GM21786 (cell line): ENCODE results near the gene MUTYH.
"Not testable (repeated sequence)": the region's sequence is repeated elsewhere in the genome, so short reads cannot be mapped to it uniquely, and the experiment has no call there.

ENCODE experiments used
- ATAC-seq: cut with Tn5 transposase; IDR thresholded peaks from one replicate; pipeline ENCODE4 v1.9.1; 2021; ENCODE audit not compliant: unreplicated experiment

The MUTYH gene

GRCh38 chr1:45339789-45340558 lies at the start of gene MUTYH, which contains the start of gene TOE1:
MUTYH (minus strand) TSS chr1:45340440; CDS start chr1:45334505, 5,935 bp downstream.
TOE1 (plus strand) TSS chr1:45340170; CDS start chr1:45340253, 83 bp downstream.
- ATAC-seq: peak; percentile 82

DNA sequence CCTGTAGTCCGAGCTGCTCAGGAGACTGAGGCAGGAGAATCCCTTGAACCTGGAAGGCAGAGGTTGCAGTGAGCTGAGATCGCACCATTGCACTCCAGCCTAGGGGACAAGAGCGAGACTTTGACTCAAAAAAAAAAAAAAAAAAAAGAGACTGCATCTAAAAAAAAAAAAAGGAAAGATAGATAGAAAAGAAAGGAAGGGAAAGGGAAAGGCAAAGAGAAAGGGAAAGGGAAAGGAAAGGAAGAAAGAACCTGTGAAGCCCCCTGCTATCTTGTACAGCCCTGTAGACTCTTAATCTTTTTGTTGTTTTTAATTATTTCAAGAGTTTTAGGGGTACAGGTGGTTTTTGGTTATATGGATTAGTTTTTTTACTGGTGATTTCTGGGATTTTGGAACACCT lies 46.0 kb upstream of the MUTYH start:
- ATAC-seq: no peak

GRCh38 chr1:45385302-45385701 lies 45.1 kb upstream of the MUTYH start:
- ATAC-seq: no peak

DNA sequence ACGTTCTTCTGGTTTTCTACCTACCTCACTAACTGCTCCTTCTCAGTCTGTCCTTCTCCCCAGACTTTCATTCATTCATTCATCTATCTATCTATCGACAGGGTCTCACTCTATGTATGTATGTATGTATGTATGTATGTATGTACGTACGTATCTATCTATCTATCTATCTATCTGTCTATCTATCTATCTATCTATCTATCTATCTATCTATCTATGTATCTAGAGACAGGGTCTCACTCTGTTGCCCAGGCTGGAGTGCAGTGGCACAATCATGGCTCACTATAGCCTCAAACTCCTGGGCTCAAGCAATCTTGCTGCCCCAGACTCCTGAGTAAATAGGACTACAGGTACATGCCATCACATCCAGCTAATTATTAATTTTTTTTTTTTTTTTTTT lies 44.0 kb upstream of the MUTYH start:
- not testable (repeated sequence) for ATAC-seq

- no peak for ATAC-seq
These were observed 43.0 kb upstream of the MUTYH start for GRCh38 chr1:45383191-45383590.

- no peak for ATAC-seq
These were observed 41.0 kb upstream of the MUTYH start for GRCh38 chr1:45381243-45381642.

DNA sequence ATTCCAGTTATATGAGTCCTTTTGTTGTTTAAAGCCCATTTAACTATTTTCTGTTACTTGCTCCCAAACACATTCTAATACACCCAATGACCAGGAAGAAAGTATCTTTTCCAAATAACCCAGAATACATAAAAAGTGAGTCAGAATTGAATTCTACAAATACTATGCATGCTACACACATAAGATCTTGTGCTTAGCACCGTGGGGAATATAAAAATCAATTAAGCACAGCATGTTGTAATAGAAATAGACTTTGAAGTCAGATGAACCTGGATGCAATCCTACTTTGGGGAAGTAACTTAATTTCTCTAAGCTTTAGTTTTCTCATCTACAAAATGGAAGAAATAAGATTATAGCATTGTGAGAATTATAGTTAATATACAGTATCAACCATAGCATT lies 40.5 kb upstream of the MUTYH start:
- ATAC-seq: no peak

- no peak for ATAC-seq
These were observed 39.9 kb upstream of the MUTYH start for GRCh38 chr1:45380125-45380524.

- no peak for ATAC-seq
These were observed 39.3 kb upstream of the MUTYH start for GRCh38 chr1:45379524-45379923.

DNA sequence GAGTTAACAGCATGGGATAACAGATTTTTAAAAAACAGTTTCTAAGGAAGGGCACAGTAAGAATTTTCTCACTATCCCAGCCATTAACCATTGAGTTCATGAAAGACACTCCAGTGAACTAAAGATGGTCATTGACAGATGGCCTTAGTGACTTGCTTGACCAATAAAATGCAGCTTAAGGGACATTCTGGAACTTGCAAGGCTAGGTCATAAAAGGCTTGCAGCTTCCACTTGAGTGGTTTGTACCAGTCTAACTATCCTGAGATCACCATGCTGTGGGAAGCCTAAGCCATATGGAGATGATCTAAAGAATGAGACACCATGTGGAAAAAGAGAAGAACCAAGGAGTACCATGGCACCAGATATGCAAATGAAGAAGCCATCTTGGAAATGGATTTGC lies 37.9 kb upstream of the MUTYH start:
- ATAC-seq: no peak

GRCh38 chr1:45375104-45376090 lies 35.2 kb upstream of the MUTYH start:
- no peak for ATAC-seq

DNA sequence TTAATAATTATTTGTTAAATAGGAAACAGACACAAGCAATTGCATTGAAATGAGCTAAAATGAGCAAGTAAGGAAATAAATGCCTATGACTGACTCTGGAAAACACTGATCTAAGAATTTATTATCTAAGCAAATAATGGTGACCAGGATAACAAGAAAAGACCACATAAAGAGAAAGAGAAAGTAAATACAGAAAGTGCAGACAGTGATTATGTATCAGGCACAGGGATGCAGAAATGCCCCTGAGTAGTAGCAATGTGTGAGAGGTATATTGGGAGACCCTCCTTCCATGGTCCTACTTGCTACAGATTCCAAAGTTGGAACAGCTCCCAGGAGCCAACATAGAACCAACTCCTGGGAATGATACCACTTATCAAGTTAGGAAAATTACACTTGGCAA lies 33.3 kb upstream of the MUTYH start:
- no peak for ATAC-seq

GRCh38 chr1:45370575-45370974 lies 30.3 kb upstream of the MUTYH start:
- peak; percentile 82 for ATAC-seq

GRCh38 chr1:45365051-45365450 lies 24.8 kb upstream of the MUTYH start:
- ATAC-seq: no peak

DNA sequence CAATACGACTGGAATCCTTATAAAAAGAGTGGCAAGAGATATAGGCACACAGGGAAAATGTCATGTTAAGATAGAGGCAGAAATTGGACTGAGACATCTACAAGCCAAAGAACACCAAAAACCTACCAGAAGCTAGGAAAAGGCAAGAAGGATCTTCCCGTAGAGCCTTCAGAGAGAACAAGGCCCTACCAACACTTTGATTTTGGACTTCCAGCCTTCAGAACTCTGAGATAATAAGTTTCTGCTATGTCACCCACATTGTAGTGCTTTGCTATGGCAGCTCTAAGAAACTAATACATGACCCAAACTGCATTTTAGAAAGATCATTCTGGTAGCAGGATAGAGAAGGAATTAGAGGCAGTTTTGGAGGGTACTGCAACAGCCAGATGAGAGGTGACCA lies 24.1 kb upstream of the MUTYH start:
- ATAC-seq: no peak

GRCh38 chr1:45360981-45361380 lies 20.7 kb upstream of the MUTYH start:
- ATAC-seq: not testable (repeated sequence)

- ATAC-seq: no peak
These were observed 19.8 kb upstream of the MUTYH start for GRCh38 chr1:45359882-45360513.

- no peak for ATAC-seq
These were observed 15.9 kb upstream of the MUTYH start for GRCh38 chr1:45356186-45356585.

- ATAC-seq: no peak
These were observed 15.4 kb upstream of the MUTYH start for GRCh38 chr1:45355683-45356082.

- no peak for ATAC-seq
These were observed 14.6 kb upstream of the MUTYH start for GRCh38 chr1:45354838-45355237.

DNA sequence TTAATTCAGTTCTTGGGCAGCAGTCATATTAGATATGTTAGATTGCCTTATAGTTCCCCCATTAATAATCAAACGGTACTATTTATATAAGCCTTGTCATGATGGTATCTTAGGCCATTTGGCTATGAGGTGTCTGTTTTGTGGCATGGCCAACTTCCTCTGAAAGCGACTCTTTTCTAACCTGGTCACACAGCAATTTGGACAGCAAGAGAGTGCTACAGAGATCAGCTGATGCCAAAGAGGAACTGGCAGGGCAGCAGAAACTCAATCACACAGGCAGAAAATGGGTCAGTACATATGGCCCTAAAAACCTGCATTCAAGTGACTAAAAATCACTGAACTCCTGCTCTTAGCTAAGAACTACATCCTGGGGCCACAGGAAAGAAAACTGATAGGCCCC lies 13.4 kb upstream of the MUTYH start:
- ATAC-seq: no peak
